ENCODE results near the gene WSB2.
"Not testable (repeated sequence)": the region's sequence is repeated elsewhere in the genome, so short reads cannot be mapped to it uniquely, and the experiment has no call there.

The WSB2 gene

DNA sequence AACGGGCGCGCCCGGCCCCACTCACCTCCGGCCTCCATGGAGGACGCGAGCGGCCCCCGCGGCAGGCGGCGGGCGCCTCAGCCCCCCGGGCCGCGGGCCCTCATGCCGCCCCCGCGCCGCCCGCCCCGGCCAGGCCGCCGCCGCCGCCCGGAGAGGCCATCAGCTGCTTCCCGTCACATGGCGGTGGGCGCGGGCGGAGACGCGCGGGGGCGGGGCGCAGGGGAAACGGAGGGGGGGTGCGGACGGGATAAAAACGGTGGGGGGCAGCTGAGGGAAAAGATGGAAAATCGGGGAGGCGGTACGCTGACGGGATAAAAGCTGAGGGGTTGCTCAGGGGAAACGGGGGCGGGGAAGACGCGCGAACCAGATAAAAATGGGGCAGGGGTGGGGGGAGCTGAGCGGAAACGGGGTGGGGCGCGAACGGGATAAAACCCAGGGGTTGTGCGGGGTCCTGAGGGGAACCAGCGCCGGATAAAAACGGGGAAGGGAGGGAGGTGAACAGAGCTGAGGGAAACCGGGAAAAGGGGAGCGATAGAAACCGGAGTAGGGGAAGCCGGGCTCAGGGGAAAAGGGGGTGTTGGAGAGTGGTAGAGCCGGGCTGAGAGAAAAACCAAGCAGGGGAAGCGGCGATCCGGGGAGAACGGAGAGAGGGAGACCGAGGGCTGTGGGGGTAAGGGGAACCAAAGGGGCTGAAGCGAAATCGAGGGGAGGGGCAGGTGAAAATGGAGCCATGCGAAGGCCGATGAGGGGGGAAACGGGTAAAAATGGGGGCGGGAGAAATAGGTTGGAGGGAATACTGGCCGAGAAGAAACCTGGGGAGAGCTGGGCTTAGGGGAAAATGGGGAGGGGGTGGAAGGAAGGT is at the start of gene WSB2:
WSB2 (minus strand) TSS at position 169 of the 862 bp plus-strand sequence; CDS start at position 38, 131 bp downstream.
- DNase-seq: peak; percentile 60

DNA sequence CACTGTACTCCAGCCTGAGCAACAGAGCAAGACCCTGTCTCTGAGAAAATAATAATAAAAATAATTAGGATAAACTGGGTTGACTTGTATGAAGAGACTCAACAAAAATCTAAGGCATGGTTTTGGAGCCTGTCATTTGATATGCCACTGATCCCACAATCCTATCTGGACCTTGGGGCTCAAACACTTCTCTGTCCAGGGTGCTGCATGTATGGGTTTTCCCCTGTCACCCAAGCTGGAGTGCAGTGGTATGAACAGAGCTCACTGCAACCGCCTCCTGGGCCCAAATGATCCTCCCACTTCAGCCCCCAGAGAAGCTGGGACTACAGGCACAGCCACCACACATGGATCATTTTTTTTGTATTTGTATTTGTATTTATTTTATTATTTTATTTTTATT is 48.1 kb upstream of the WSB2 start:
- no peak for DNase-seq

DNA sequence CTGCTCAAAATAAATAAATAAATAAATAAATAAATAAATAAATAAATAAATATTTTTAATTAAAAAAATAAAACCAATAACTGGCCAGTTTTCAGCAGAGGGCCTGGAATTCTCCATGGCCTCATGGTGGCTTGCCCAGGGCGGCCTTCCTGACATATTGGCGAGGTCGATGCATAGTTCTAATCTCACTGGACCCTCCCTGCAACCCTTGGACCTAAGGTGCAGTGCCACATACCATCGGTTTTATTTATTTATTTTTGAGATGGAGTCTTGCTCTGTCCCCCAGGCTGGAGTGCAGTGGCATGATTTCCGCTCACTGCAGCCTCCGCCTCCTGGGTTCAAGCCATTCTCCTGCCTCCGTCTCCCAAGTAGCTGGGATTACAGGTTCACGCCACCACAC is 46.7 kb upstream of the WSB2 start:
- DNase-seq: no peak

DNA sequence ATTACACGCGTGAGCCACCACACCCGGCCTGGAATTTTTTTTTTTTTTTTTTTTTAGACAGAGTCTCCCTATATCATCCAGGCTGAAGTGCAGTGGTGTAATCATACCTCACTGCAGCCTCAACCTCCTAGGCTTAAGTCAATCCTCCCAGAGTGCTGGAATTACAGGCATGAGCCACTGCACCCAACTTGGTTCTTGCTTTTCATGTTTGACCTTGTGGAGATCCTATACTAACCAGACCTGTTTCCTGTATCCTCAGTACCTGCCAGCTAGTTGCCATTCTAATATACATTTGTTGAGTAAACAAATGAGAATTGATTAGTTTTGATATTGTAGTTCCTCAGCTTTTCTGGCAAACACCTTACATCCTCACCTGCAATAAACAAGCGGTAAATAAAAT is 46.0 kb upstream of the WSB2 start:
- DNase-seq: no peak

DNA sequence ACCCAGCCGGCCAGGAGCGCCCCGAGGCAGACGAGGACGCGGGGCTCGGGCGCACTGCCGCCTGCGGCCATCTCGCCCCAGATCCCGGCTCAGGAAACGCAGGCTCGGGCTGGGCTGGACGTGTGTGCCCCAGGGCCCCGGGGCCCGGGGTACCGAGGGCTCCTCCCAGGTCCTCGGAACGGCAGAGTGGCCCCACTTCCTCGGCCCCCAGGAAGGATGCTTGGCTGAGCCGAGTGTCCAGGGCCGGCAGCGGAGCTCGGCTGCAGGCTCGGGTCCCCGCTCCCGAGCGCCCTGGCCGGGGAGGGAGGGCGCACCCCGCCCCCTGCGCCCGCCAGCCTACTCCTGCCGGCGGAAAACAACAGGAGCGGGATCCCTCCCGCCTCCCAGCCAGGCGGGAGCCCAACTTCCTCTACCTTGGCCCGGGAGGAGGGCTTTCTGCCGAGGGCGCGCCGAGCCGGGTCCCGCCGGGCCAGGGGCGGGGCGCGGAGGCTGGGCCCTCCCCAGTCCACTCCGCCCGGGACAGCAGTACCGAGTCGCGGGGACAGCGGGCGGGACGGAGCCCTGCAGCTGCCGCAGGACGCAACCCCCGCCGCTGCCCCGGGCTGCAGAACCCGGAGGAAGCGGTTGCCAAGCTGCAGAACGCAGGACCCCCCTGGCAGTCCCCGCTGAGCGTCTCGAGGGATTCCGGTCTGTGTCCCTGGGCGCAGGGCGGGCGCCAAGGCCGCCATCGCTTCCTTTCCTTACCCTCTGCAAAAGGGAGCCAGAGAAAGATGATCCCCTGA is 42.8 kb upstream of the WSB2 start, which contains the start of gene VSIG10:
VSIG10 (minus strand) TSS at position 411 of the 782 bp plus-strand sequence; CDS start at position 71, 340 bp downstream.
- peak; percentile 5 for DNase-seq

DNA sequence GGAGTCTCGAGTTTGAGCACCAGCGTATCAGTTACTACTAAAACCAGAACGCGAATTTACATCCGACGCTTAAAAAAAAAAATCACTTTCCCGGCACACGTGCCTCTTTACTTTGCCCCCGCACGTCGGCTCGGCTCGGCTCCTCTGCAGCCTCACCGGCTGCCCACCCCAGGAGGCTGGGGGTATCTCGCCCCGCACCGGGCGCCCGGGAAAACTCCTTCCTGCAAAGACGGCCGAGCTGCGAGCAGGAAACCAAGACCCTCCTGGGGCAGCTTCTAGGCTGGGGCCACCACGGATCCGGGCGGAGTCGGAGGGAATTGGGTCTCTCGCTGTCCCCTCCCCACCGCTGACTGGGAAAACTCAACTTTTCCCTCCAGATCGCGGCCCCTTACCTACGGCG is 42.2 kb upstream of the WSB2 start:
- DNase-seq: peak; percentile 6

DNA sequence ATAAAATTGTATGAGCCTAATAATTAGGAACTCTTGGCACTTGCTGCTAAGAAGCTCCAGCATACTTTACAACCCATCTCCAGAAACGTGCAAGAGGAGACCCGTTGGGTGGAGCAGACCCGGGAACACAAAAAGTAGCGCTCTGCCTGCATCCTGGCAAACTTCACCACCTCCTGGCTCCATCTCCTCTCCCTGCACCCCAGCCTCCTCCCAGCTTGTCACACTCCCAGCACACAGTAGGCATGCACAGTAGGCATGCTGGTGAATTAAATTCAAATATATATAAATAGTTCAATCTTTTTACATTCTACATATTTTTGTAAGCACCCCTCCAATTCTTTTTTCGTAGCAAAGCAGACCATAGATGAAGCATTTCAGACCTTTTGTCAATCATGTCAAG is 41.6 kb upstream of the WSB2 start:
- DNase-seq: no peak

DNA sequence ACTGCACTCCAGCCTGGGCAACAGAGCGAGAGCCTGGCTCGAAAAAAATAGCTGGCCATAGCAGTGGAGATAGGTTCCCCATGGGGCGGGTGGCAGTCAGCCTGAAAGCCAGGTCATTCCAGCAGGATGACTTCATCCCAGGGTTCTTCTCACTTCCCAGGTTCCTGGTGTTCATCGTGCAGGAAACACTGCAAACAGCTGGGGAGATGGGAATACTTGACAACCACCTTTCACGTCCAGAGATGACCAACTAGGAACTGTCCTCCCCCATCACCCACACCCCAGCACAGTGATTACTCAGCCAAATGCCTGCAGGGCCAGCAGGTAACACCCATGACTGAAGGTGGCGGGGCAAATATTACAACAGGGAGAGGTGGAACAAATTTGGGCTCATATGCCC is 41.1 kb upstream of the WSB2 start:
- DNase-seq: no peak

DNA sequence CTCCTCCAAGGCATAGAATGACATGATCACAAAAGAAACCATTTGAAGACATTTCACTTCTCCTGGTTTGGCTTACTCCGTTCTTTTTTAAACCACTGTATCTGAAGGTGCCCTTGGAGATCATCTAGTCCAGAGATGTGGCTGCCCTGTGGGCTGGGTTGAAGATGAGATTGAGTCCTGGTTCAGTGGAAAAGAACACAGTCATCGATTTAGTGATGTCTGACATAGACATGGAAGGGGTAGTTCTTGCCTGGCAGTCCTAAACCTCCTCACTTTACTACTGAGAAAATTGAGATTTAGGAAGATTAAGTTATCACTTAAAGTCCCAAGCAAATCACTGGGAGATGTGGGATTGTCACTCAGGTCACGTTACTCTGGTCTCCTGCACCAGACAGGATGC is 40.1 kb upstream of the WSB2 start:
- DNase-seq: no peak

DNA sequence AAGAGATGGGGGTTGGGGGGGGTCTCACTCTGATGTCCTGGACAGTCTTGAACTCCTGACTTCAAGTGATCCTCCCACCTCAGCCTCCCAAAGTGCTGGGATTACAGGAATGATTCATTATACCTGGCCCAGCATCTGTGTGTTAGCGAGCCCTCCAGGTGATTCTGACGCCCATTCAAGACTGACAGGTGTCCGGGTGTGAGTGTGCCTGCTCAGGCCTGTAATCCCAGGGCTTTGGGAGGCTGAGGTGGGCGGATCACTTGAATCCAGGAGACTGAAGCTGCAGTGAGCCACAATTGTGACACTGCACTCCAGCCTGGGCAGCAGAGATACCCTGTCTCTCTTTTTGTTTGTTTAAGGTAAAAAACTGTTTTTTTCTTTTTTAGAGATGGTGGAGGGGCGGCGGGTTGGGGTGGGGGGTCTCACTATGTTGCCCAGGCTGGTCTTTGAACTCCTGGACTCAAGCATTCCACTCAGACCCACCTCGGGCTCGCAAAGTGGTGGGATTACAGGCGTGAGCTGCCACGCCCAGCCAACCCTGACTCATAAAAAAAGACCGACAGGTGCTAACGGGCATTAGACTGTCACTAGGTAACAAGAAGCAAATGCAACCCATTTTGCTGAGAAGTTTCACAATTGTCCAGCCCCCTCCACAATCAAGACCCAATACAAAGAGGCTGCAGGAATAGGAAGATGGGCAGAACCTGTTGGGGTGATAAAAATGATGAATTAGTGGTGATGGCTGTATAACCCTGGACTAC is 38.1 kb upstream of the WSB2 start:
- no peak for DNase-seq

DNA sequence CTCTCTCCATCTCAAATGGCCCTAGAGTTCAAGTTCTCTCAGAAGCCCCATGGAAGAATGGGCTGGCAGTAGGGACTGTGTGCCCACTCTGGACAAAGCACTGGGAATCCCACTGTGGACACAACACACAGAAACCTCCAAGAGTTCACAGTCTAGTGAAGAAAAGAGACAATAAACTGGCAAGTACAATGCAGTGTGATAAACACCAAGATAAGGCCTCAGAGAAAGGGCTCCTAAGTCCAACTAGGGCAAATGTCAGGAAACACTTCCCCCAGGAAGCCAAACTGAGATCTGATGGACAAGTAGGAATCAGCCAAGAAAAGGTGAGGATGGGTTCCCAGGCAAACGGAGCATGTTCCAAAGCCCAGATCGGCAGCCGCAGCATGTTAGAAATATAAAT is 37.4 kb upstream of the WSB2 start:
- no peak for DNase-seq

DNA sequence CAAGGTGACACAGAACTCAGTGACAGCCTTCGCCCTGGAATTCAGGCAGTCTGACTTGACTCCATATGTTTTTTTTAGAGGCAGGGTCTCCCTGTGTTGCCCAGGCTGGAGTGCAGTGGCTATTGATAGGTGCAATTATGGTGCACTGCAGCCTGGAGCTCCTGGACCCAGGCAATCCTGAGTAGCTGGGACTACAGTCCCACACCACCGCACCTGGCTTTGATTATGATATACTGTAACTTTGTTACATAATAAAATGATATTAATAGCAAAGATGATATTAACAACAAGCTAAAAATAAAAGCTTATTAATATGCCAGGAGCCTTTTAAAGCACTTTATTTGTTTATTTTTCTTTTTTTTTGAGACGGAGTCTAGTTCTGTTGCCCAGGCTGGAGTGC is 33.1 kb upstream of the WSB2 start:
- no peak for DNase-seq

DNA sequence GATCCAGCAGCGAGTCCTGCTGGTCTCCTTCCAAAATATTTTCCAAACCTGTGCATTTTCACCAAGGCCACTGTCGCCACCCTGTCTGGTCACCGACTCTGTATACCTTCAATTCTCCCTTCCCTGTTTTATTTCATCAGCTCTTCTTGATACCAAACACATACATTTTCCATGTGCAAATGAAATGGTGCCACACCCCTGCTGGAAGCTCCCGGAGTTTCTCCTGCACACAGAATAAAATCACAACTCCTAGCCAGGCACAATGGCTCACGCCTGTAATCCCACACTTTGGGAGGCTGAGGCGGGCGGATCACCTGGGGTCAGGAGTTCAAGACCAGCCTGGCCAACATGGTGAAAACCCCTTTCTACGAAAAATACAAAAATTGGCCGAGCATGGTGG is 28.8 kb upstream of the WSB2 start:
- DNase-seq: no peak

DNA sequence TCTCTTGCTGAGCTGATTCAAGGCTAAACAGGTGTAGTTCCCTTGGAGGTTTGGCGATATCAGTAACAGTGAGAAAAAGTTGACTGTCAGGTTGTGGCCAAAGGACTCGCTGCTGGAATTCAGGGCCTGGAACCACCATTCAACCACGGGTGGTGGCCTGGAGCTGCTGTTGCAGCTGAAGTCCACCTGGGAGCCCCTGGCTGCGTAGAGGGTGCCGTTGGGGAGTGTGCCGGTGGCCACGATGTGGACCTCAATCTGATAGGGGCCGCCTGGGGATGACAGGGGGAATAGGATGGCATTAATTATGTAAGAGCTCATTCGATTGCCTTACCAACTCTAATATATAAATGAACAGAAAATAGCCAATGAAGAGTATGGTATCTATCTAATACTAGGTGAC is 21.2 kb upstream of the WSB2 start:
- no peak for DNase-seq

DNA sequence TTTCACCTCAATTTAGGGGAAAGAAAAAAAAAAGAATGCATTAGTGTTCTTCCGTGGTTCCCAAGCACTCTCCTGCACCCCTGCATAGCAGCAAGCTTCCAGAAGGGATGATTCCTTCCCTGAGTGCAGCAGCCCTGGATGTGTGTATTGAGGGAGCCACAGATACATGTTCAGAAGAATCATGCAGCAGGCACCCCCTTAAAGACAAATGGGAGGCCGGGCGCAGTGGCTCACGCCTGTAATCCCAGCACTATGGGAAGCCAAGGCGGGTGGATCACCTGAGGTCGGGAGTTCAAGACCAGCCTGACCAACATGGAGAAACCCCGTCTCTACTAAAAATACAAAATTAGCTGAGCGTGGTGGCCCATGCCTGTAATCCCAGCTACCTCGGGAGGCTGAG is 20.5 kb upstream of the WSB2 start:
- DNase-seq: not testable (repeated sequence)

DNA sequence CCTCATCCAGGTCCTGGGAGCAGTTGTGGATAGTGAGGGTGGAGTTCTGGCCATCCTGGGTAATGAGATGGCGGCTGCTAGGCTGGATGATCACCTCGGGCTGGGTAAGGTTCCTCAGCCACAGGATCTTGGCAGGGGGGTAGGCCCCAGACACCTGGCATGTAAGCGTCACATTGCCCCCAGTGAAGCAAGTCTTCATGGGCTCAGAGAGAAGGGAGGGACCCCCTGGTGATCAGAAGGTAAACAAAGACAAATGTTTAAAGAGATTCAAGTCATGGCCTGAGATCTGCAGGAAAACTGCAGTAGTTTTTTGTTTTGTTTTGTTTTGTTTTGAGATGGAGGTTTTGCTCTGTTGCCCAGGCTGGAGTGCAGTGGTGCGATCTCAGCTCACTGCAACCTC is 12.8 kb upstream of the WSB2 start:
- no peak for DNase-seq

DNA sequence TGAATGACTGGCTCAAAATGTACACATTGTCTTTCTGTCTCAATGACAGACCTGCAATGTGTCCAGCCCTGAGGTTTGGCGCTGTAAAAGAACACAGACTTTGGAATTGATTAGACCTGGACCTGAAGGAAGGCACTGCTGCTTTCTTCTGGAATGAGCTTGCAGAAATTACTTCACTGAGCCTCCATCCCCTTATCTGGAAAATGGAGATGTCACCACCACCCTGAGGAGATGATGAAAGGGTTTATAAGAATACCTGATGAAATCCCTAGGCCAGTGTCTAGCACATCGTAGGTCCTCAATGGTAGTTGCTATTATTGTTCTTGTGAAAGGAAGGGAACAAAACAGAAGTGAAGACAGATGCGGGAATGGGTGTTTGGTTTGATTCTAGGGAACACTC is 9.7 kb upstream of the WSB2 start:
- DNase-seq: no peak

DNA sequence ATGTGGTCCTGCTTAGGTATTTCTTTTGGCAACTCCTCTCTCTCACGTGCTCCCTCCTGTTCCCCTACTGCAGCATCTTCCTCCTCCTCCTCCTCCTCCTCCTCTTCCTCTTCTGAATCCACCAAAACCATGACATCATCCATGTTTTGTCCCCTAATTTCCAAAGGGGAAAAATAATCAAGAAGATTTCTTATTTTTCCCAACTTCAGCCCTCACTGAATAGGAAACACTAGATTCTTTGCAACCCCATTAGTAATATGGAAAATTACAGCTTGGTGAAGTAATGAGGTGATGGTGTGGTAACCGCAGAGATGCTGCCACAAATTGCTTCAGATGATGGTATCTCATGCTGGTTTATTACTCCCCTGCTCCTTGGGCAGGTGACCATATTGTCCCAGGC is 7.5 kb upstream of the WSB2 start:
- DNase-seq: no peak

DNA sequence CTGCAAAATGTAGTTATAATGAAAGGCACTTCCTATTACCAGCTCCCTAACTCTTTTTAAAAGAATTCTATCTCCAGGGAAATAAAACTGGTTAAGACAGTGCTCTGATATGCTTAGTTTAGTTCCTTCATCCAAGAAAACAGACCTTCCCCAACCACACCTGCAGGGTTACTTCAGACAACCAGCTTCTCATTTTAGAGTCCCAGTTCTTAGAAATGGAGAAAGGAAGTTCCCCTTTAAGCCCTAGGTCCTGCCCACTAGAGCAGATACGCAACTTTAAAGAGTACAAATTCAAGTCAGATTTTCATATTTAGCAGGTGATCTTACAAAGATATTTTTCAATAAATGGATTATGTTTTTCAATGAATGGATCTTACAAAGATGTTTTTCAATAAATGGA is 4.4 kb upstream of the WSB2 start:
- DNase-seq: no peak

DNA sequence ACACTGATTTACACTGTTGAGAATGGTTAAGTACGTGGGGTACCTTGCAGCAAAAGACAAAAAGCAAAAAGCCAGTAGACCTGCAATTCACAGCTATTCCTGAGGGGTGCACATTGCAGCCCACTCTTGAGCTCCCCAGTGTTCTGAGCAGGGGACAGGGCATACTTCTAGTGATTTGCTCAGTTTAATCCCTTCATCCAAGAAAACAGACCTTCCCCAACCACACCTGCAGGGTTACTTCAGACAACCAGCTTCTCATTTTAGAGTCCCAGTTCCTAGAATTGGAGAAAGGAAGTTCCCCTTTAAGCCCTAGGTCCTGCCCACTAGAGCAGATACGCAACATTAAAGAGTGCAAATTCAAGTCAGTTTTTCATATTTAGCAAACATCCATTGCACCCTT is 3.6 kb upstream of the WSB2 start:
- DNase-seq: no peak

DNA sequence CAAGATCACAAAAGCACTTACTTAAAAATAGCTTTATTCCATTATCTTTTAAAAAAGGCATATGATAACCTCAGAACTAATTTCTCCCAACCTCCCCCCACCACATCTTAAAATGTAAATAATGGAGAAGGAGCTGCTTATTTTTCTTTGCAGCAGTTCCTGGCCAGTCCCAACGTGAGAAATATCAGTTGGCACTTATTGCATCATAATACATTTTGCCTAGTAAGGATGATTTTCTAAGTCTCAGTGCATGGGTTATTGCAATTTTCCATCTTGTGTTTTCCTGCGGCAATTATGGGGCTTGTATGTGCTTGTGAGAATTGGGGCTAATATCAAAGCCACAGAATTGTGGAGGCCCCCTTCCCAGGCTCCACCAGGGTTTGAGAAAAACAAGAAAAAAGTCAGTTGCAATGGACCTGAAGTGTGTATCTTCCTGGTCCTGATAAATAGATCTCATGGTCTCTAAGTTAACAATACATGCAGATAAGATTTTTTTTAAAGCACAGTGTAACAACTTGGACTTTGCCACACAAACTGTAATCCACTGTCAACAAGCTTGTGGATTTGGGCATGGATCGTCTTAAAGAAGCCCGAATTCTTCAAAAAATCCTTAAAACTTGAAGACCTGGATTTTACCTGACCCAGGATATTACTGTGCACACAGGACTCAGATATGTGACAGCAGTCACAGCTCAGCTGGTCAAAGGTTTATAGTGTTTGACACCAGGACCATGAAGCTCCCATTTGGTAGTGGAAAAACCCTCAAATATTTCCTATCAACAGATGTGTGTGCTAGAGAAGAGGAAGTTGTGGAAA is 2.8 kb upstream of the WSB2 start:
- no peak for DNase-seq
